Upper lobe of left lung (tissue), 6 donors: Measurements from ENCODE around the gene C7. TPM values are rescaled to one million over a fixed set of nuclear protein-coding genes. Genes with fewer than 3 reads are reported as not detected.
"Not testable (repeated sequence)": the region's sequence is repeated elsewhere in the genome, so short reads cannot be mapped to it uniquely, and the experiment has no call there.

Experiments used
- ATAC-seq, 2 donors: fragments of 200-7000 bp; cut with Tn5 transposase; one replicate each; pipeline ENCODE4 v1.9.1; 2022; ENCODE audit warnings: mild to moderate bottlenecking in 2 of 2, moderate library complexity in 2 of 2; ENCODE audit not compliant: low FRiP score in 2 of 2
- DNase-seq, 2 donors: peaks; one replicate each; pipeline ENCODE4 v3.0.0-alpha.2; 2019 to 2020
- H3K27ac ChIP-seq, 4 donors: fragments of 200-600 bp; sonication (generic); one replicate each; pipeline ENCODE4 v1.5.1; 2016 to 2019
- H3K27me3 ChIP-seq, 4 donors: fragments of 200-600 bp; sonication (generic); one replicate each; pipeline ENCODE4 v1.5.1; 2017 to 2019
- H3K36me3 ChIP-seq, 4 donors: fragments of 200-600 bp; sonication (generic); one replicate each; pipeline ENCODE4 v1.5.1; 2016 to 2019
- H3K4me1 ChIP-seq, 4 donors: fragments of 200-600 bp; sonication (generic); one replicate each; pipeline ENCODE4 v1.5.1; 2018 to 2019
- H3K4me3 ChIP-seq, 4 donors: fragments of 200-600 bp; sonication (generic); one replicate each; pipeline ENCODE4 v1.5.1; 2017 to 2019; ENCODE audit warnings: mild to moderate bottlenecking in 2 of 4, moderate library complexity in 1 of 4
- H3K9me3 ChIP-seq, 4 donors: fragments of 200-600 bp; sonication (generic); one replicate each; pipeline ENCODE4 v1.5.1; 2018 to 2019
- CTCF ChIP-seq, 6 experiments: fragments of 450-650 bp in 4 of 6; fragments of 200-600 bp in 2 of 6; sonication (generic) in 2 of 6; IDR thresholded peaks; one replicate each; pipeline ENCODE4 v1.5.1; 2016 to 2019; ENCODE audit warnings: antibody characterized with exemption in 6 of 6
- EP300 ChIP-seq, 4 donors: sonication (generic); formaldehyde crosslinking; IDR thresholded peaks; one replicate each; pipeline ENCODE4 v1.5.1; 2017; ENCODE audit warnings: antibody characterized with exemption in 4 of 4, control low read depth in 2 of 4
- POLR2A ChIP-seq, 4 donors: fragments of 450-650 bp; IDR thresholded peaks; one replicate each; pipeline ENCODE4 v1.5.1; 2016 to 2017; ENCODE audit warnings: antibody characterized with exemption in 4 of 4, mild to moderate bottlenecking in 2 of 4
- POLR2AphosphoS5 ChIP-seq, 2 donors: sonication (generic); formaldehyde crosslinking; IDR thresholded peaks; one replicate each; pipeline ENCODE4 v1.5.1; 2017; ENCODE audit warnings: antibody characterized with exemption in 2 of 2
- WGBS, 2 donors: methylation state at CpG; one replicate each; pipeline ENCODE4 v1.1.5; 2017 to 2018; 5-methylcytosine and 5-hydroxymethylcytosine counted together
- total RNA-seq, 6 donors: library from RNA; depleted of rRNA in 4 of 6; stranded (reverse); fragments of >200 nt in 4 of 6; gene quantifications; one replicate each; pipeline versions ENCODE4 v1.1.0 to v1.2.1, GENCODE V29; 2016 to 2021
- donor health status: DM: no; HTN: no; CAD: no; lungs with moderate emphysema.
- donor health status: DM: no; HTN: yes; CAD: no; lungs with severe emphysema.

C7 gene
- total RNA-seq, result 100 to 1,000 TPM; 117 to 741 (median 203) TPM

- Histone ChIP-seq H3K4me3 (peak within 1 kb of the TSS in 3 of 4 donors; percentile 16 to 39 (median 24)), H3K4me1 (peaks cover 0 to 10% (median 5%) of the 10 kb centered on the region in 4 donors), H3K27me3 (no peaks in the 10 kb centered on the region), H3K9me3 (no peaks in the 10 kb centered on the region), H3K27ac (peak within 1 kb of the TSS in 2 of 4 donors; percentile 5 to 67), H3K36me3 (no peaks in the 10 kb centered on the region)
- whole genome bisulfite sequencing, 2 donors, result 17 to 23% methylated on average over 3 of the region's 3 CpGs
- DNase-seq (no peak), ATAC-seq (peak; percentile 44 to 46)
- no peak for TF ChIP-seq CTCF (IDR thresholded peaks at IDR 0.05)
- peak; percentile 37 to 40 for TF ChIP-seq POLR2AphosphoS5 (IDR thresholded peaks at IDR 0.05)
- no peak for TF ChIP-seq POLR2A (IDR thresholded peaks at IDR 0.05)
- no peak for TF ChIP-seq EP300 (IDR thresholded peaks at IDR 0.05)
These were observed at the start of gene C7 for GRCh38 chr5:40909264-40909663. TSS of gene C7 (plus strand) at chr5:40909497. CDS start at chr5:40909611, 114 bp downstream.

GRCh38 chr5:40860711-40861110 lies 48.6 kb upstream of the C7 start:
- Histone ChIP-seq H3K4me1 (no peaks in the 10 kb centered on the region), H3K4me3 (no peak overlapping the region), H3K27ac (no peak overlapping the region), H3K9me3 (peaks cover 0 to 5% (median 1%) of the 10 kb centered on the region in 4 donors), H3K36me3 (peaks cover 0 to 5% (median 1%) of the 10 kb centered on the region in 4 donors), H3K27me3 (no peaks in the 10 kb centered on the region)
- ATAC-seq (no peak), DNase-seq (no peak)
- TF ChIP-seq CTCF (IDR thresholded peaks at IDR 0.05), result no peak
- TF ChIP-seq EP300 (IDR thresholded peaks at IDR 0.05), result no peak
- no peak for TF ChIP-seq POLR2A (IDR thresholded peaks at IDR 0.05)
- no peak for TF ChIP-seq POLR2AphosphoS5 (IDR thresholded peaks at IDR 0.05)

GRCh38 chr5:40865004-40865403 lies 44.3 kb upstream of the C7 start:
- H3K9me3 ChIP-seq, ATAC-seq, H3K27me3 ChIP-seq, H3K4me1 ChIP-seq, H3K4me3 ChIP-seq, H3K27ac ChIP-seq, DNase-seq, H3K36me3 ChIP-seq: not testable (repeated sequence)
- WGBS, 2 donors, result 93 to 95% methylated on average over 5 of the region's 5 CpGs

- peaks cover 0 to 5% (median 1%) of the 10 kb centered on the region in 4 donors for H3K9me3 ChIP-seq
- no peaks in the 10 kb centered on the region for H3K4me1 ChIP-seq
- H3K27ac ChIP-seq, result no peak overlapping the region
- ATAC-seq (no peak), DNase-seq (no peak)
- no peaks in the 10 kb centered on the region for H3K27me3 ChIP-seq
- no peak overlapping the region for H3K4me3 ChIP-seq
- no peaks in the 10 kb centered on the region for H3K36me3 ChIP-seq
- TF ChIP-seq CTCF (IDR thresholded peaks at IDR 0.05) (no peak), POLR2AphosphoS5 (IDR thresholded peaks at IDR 0.05) (no peak), POLR2A (IDR thresholded peaks at IDR 0.05) (no peak), EP300 (IDR thresholded peaks at IDR 0.05) (no peak)
- WGBS, 2 donors, result 83 to 88% methylated on average over 4 to 5 of the region's 5 CpGs
These were observed 42.5 kb upstream of the C7 start for GRCh38 chr5:40866844-40867243.

- Histone ChIP-seq H3K4me3 (no peak overlapping the region), H3K27me3 (no peaks in the 10 kb centered on the region), H3K4me1 (no peaks in the 10 kb centered on the region), H3K27ac (no peak overlapping the region), H3K36me3 (no peaks in the 10 kb centered on the region), H3K9me3 (peaks cover 0 to 5% (median 1%) of the 10 kb centered on the region in 4 donors)
- no peak for ATAC-seq
- no peak for DNase-seq
- TF ChIP-seq POLR2A (IDR thresholded peaks at IDR 0.05), result no peak
- TF ChIP-seq POLR2AphosphoS5 (IDR thresholded peaks at IDR 0.05), result no peak
- TF ChIP-seq CTCF (IDR thresholded peaks at IDR 0.05), result no peak
- TF ChIP-seq EP300 (IDR thresholded peaks at IDR 0.05), result no peak
- WGBS, 2 donors, result 84 to 100% methylated on average over 1 of the region's 1 CpG
These were observed 39.9 kb upstream of the C7 start for GRCh38 chr5:40869384-40869783.
